B cell (primary cell): ENCODE measurements around the gene ZNF91.

Source experiments
- EZH2 ChIP-seq: IDR thresholded peaks from 2 replicates; pipeline ENCODE4 v1.6.1; 2012; ENCODE audit warnings: borderline replicate concordance, low read depth, mild to moderate bottlenecking, moderate library complexity, low read length; ENCODE audit not compliant: insufficient read depth, poor library complexity, severe bottlenecking
- TF ChIP-seq, protein P1 (sequence below): fragments of 200-600 bp; IDR thresholded peaks from one replicate; pipeline ENCODE4 v1.8.0; 2022; ENCODE audit warnings: antibody characterized with exemption, mild to moderate bottlenecking

GRCh38 chr19:23403052-23403451 is 7.8 kb upstream of the ZNF91 start:
- TF ChIP-seq, protein P1, sequence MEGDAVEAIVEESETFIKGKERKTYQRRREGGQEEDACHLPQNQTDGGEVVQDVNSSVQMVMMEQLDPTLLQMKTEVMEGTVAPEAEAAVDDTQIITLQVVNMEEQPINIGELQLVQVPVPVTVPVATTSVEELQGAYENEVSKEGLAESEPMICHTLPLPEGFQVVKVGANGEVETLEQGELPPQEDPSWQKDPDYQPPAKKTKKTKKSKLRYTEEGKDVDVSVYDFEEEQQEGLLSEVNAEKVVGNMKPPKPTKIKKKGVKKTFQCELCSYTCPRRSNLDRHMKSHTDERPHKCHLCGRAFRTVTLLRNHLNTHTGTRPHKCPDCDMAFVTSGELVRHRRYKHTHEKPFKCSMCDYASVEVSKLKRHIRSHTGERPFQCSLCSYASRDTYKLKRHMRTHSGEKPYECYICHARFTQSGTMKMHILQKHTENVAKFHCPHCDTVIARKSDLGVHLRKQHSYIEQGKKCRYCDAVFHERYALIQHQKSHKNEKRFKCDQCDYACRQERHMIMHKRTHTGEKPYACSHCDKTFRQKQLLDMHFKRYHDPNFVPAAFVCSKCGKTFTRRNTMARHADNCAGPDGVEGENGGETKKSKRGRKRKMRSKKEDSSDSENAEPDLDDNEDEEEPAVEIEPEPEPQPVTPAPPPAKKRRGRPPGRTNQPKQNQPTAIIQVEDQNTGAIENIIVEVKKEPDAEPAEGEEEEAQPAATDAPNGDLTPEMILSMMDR, result no peak
- TF ChIP-seq EZH2, result no peak
